ENCODE data around the gene GLIS1.

The GLIS1 gene

GRCh38 chr1:53625049-53625448, 113.9 kb downstream of the GLIS1 start:
- Histone ChIP-seq H3K9me3 (ENCODE audit: control insufficient read depth, low read length) (no peaks in the 10 kb centered on the region), H3K36me3 (ENCODE audit: control insufficient read depth, insufficient read depth, low read length) (no peaks in the 10 kb centered on the region), H3K4me3 (ENCODE audit: extremely low read depth, insufficient read depth, low read length, poor library complexity, severe bottlenecking) (no peak overlapping the region), H3K4me1 (ENCODE audit: control insufficient read depth, insufficient read depth, low read length, poor library complexity, severe bottlenecking) (no peaks in the 10 kb centered on the region), H3K27ac (ENCODE audit: low read depth, low read length, severe bottlenecking) (no peak overlapping the region)
- 100% methylated on average over 2 of the region's 2 CpGs for WGBS, 2 experiments (ENCODE audit: insufficient coverage in 2 of 2)

- Histone ChIP-seq H3K9me3 (ENCODE audit: control insufficient read depth, low read length) (no peaks in the 10 kb centered on the region), H3K27ac (ENCODE audit: low read depth, low read length, severe bottlenecking) (no peak overlapping the region), H3K4me3 (ENCODE audit: extremely low read depth, insufficient read depth, low read length, poor library complexity, severe bottlenecking) (no peak overlapping the region), H3K36me3 (ENCODE audit: control insufficient read depth, insufficient read depth, low read length) (no peaks in the 10 kb centered on the region), H3K4me1 (ENCODE audit: control insufficient read depth, insufficient read depth, low read length, poor library complexity, severe bottlenecking) (no peaks in the 10 kb centered on the region)
- 72 to 85% methylated on average over 2 to 3 of the region's 5 CpGs for WGBS, 2 experiments (ENCODE audit: insufficient coverage in 2 of 2)
These were observed 116.4 kb downstream of the GLIS1 start for GRCh38 chr1:53622531-53622930.

GRCh38 chr1:53621144-53621543, 117.8 kb downstream of the GLIS1 start:
- no peak overlapping the region for H3K27ac ChIP-seq (ENCODE audit: low read depth, low read length, severe bottlenecking)
- WGBS, 2 experiments (ENCODE audit: insufficient coverage in 2 of 2) = 90 to 93% methylated on average over 3 of the region's 4 CpGs
- H3K36me3 ChIP-seq (ENCODE audit: control insufficient read depth, insufficient read depth, low read length) = no peaks in the 10 kb centered on the region
- no peaks in the 10 kb centered on the region for H3K4me1 ChIP-seq (ENCODE audit: control insufficient read depth, insufficient read depth, low read length, poor library complexity, severe bottlenecking)
- no peak overlapping the region for H3K4me3 ChIP-seq (ENCODE audit: extremely low read depth, insufficient read depth, low read length, poor library complexity, severe bottlenecking)
- H3K9me3 ChIP-seq (ENCODE audit: control insufficient read depth, low read length) = no peaks in the 10 kb centered on the region

GRCh38 chr1:53620061-53620855, 118.7 kb downstream of the GLIS1 start:
- no peak overlapping the region for H3K27ac ChIP-seq (ENCODE audit: low read depth, low read length, severe bottlenecking)
- H3K9me3 ChIP-seq (ENCODE audit: control insufficient read depth, low read length) = no peaks in the 10 kb centered on the region
- H3K4me1 ChIP-seq (ENCODE audit: control insufficient read depth, insufficient read depth, low read length, poor library complexity, severe bottlenecking) = no peaks in the 10 kb centered on the region
- WGBS, 2 experiments (ENCODE audit: insufficient coverage in 2 of 2) = 89 to 90% methylated on average over 21 to 22 of the region's 22 CpGs
- H3K4me3 ChIP-seq (ENCODE audit: extremely low read depth, insufficient read depth, low read length, poor library complexity, severe bottlenecking) = no peak overlapping the region
- no peaks in the 10 kb centered on the region for H3K36me3 ChIP-seq (ENCODE audit: control insufficient read depth, insufficient read depth, low read length)

GRCh38 chr1:53619367-53620060, 119.5 kb downstream of the GLIS1 start:
- Histone ChIP-seq H3K9me3 (ENCODE audit: control insufficient read depth, low read length) (no peaks in the 10 kb centered on the region), H3K4me3 (ENCODE audit: extremely low read depth, insufficient read depth, low read length, poor library complexity, severe bottlenecking) (no peak overlapping the region), H3K36me3 (ENCODE audit: control insufficient read depth, insufficient read depth, low read length) (no peaks in the 10 kb centered on the region), H3K4me1 (ENCODE audit: control insufficient read depth, insufficient read depth, low read length, poor library complexity, severe bottlenecking) (no peaks in the 10 kb centered on the region), H3K27ac (ENCODE audit: low read depth, low read length, severe bottlenecking) (no peak overlapping the region)
- WGBS, 2 experiments (ENCODE audit: insufficient coverage in 2 of 2) = 88 to 91% methylated on average over 4 of the region's 7 CpGs

- Histone ChIP-seq H3K9me3 (ENCODE audit: control insufficient read depth, low read length) (no peaks in the 10 kb centered on the region), H3K27ac (ENCODE audit: low read depth, low read length, severe bottlenecking) (no peak overlapping the region), H3K36me3 (ENCODE audit: control insufficient read depth, insufficient read depth, low read length) (no peaks in the 10 kb centered on the region), H3K4me3 (ENCODE audit: extremely low read depth, insufficient read depth, low read length, poor library complexity, severe bottlenecking) (no peak overlapping the region), H3K4me1 (ENCODE audit: control insufficient read depth, insufficient read depth, low read length, poor library complexity, severe bottlenecking) (no peaks in the 10 kb centered on the region)
- 70 to 95% methylated on average over 2 to 3 of the region's 4 CpGs for WGBS, 2 experiments (ENCODE audit: insufficient coverage in 2 of 2)
These were observed 120.2 kb downstream of the GLIS1 start for GRCh38 chr1:53618500-53619366.

GRCh38 chr1:53617851-53618499, 121.0 kb downstream of the GLIS1 start:
- Histone ChIP-seq H3K27ac (ENCODE audit: low read depth, low read length, severe bottlenecking) (no peak overlapping the region), H3K9me3 (ENCODE audit: control insufficient read depth, low read length) (no peaks in the 10 kb centered on the region), H3K4me3 (ENCODE audit: extremely low read depth, insufficient read depth, low read length, poor library complexity, severe bottlenecking) (no peak overlapping the region), H3K36me3 (ENCODE audit: control insufficient read depth, insufficient read depth, low read length) (no peaks in the 10 kb centered on the region), H3K4me1 (ENCODE audit: control insufficient read depth, insufficient read depth, low read length, poor library complexity, severe bottlenecking) (no peaks in the 10 kb centered on the region)
- WGBS, 2 experiments (ENCODE audit: insufficient coverage in 2 of 2) = 93 to 100% methylated on average over 2 of the region's 4 CpGs

- H3K36me3 ChIP-seq (ENCODE audit: control insufficient read depth, insufficient read depth, low read length) = no peaks in the 10 kb centered on the region
- WGBS, 2 experiments (ENCODE audit: insufficient coverage in 2 of 2) = 100% methylated on average over 1 of the region's 7 CpGs
- no peaks in the 10 kb centered on the region for H3K4me1 ChIP-seq (ENCODE audit: control insufficient read depth, insufficient read depth, low read length, poor library complexity, severe bottlenecking)
- no peak overlapping the region for H3K27ac ChIP-seq (ENCODE audit: low read depth, low read length, severe bottlenecking)
- no peak overlapping the region for H3K4me3 ChIP-seq (ENCODE audit: extremely low read depth, insufficient read depth, low read length, poor library complexity, severe bottlenecking)
- no peaks in the 10 kb centered on the region for H3K9me3 ChIP-seq (ENCODE audit: control insufficient read depth, low read length)
These were observed 121.6 kb downstream of the GLIS1 start for GRCh38 chr1:53617382-53617781.

- H3K4me3 ChIP-seq (ENCODE audit: extremely low read depth, insufficient read depth, low read length, poor library complexity, severe bottlenecking) = no peak overlapping the region
- 75% methylated on average over 2 of the region's 2 CpGs; no CpG with 5 or more reads in 1 of the 2 experiments for WGBS, 2 experiments (ENCODE audit: insufficient coverage in 2 of 2)
- no peaks in the 10 kb centered on the region for H3K36me3 ChIP-seq (ENCODE audit: control insufficient read depth, insufficient read depth, low read length)
- H3K9me3 ChIP-seq (ENCODE audit: control insufficient read depth, low read length) = no peaks in the 10 kb centered on the region
- no peak overlapping the region for H3K27ac ChIP-seq (ENCODE audit: low read depth, low read length, severe bottlenecking)
- H3K4me1 ChIP-seq (ENCODE audit: control insufficient read depth, insufficient read depth, low read length, poor library complexity, severe bottlenecking) = no peaks in the 10 kb centered on the region
These were observed 122.0 kb downstream of the GLIS1 start for GRCh38 chr1:53616927-53617326.

- no peaks in the 10 kb centered on the region for H3K4me1 ChIP-seq (ENCODE audit: control insufficient read depth, insufficient read depth, low read length, poor library complexity, severe bottlenecking)
- no peak overlapping the region for H3K27ac ChIP-seq (ENCODE audit: low read depth, low read length, severe bottlenecking)
- H3K36me3 ChIP-seq (ENCODE audit: control insufficient read depth, insufficient read depth, low read length) = no peaks in the 10 kb centered on the region
- no peak overlapping the region for H3K4me3 ChIP-seq (ENCODE audit: extremely low read depth, insufficient read depth, low read length, poor library complexity, severe bottlenecking)
- peaks cover 2% of the 10 kb centered on the region for H3K9me3 ChIP-seq (ENCODE audit: control insufficient read depth, low read length)
- WGBS, 2 experiments (ENCODE audit: insufficient coverage in 2 of 2) = 91% methylated on average over 5 of the region's 5 CpGs; no CpG with 5 or more reads in 1 of the 2 experiments
These were observed 122.5 kb downstream of the GLIS1 start for GRCh38 chr1:53616511-53616910.
